IMR-90 (cell line): ENCODE measurements around the gene LDLRAD1. TPM values are rescaled to one million over a fixed set of nuclear protein-coding genes. Genes with fewer than 3 reads are reported as not detected.

Experiments used
- ATAC-seq: fragments of 200-7000 bp; cut with Tn5 transposase; 2 replicates; pipeline ENCODE4 v1.9.1; 2020; ENCODE audit warnings: low read depth, mild to moderate bottlenecking, moderate library complexity
- BruUV-seq: library from RNA; stranded (reverse); fragments of 400-500 nt; replicated peaks from 2 replicates; lab custom pipeline; 2021; lab: Mats Ljungman, UMichigan
- CTCF ChIA-PET: fragments of 300-600 bp; formaldehyde crosslinking; extraction: SDS; loops from one replicate; lab custom pipeline; 2021; ENCODE audit warnings: antibody characterized with exemption; lab: Yijun Ruan, JAX
- POLR2A ChIA-PET: fragments of 300-600 bp; sonication (Branson Sonifier 250); formaldehyde crosslinking; loops from one replicate; lab custom pipeline; 2022; ENCODE audit warnings: antibody characterized with exemption; ENCODE audit not compliant: unreplicated experiment; lab: Charles Lee
- DNase-seq: peaks from one replicate; pipeline ENCODE4 v3.0.0; 2013
- H2AFZ ChIP-seq: replicated peaks from 2 replicates; pipeline ENCODE3; 2013; ENCODE audit warnings: low read length, mild to moderate bottlenecking; ENCODE audit not compliant: poor library complexity
- H2AK5ac ChIP-seq: 2 replicates; pipeline ENCODE4 v1.6.1; 2013; ENCODE audit warnings: low read depth, low read length, inconsistent platforms
- H2AK9ac ChIP-seq: replicated peaks from 2 replicates; pipeline ENCODE3; 2013; ENCODE audit warnings: mild to moderate bottlenecking, low read depth, low read length, moderate library complexity; ENCODE audit not compliant: poor library complexity
- H2BK120ac ChIP-seq: 2 replicates; pipeline ENCODE4 v1.6.1; 2013; ENCODE audit warnings: low read depth, low read length, inconsistent platforms
- H2BK15ac ChIP-seq: 3 replicates; pipeline ENCODE4 v1.6.1; 2013; ENCODE audit warnings: low read depth, low read length, inconsistent platforms
- H2BK20ac ChIP-seq: 2 replicates; pipeline ENCODE4 v1.6.1; 2013; ENCODE audit warnings: low read depth, mild to moderate bottlenecking, inconsistent platforms, low read length, moderate library complexity
- H2BK5ac ChIP-seq: 2 replicates; pipeline ENCODE4 v1.6.1; 2013; ENCODE audit warnings: mild to moderate bottlenecking, low read depth, low read length, inconsistent platforms; ENCODE audit not compliant: poor library complexity, severe bottlenecking
- H3K14ac ChIP-seq: replicated peaks from 2 replicates; pipeline ENCODE4 v1.6.1; 2013; ENCODE audit warnings: low read depth, low read length, inconsistent platforms
- H3K18ac ChIP-seq: 2 replicates; pipeline ENCODE4 v1.6.1; 2013; ENCODE audit warnings: low read depth, low read length, control low read depth
- H3K23ac ChIP-seq: 2 replicates; pipeline ENCODE4 v1.6.1; 2013; ENCODE audit warnings: low read depth, low read length, inconsistent platforms
- H3K27ac ChIP-seq: 2 replicates; pipeline ENCODE4 v1.5.1; 2013; ENCODE audit warnings: mild to moderate bottlenecking, control low read depth, low read length; ENCODE audit not compliant: insufficient read depth
- H3K27me3 ChIP-seq: 2 replicates; pipeline ENCODE4 v1.6.1; 2013; ENCODE audit warnings: low read length; ENCODE audit not compliant: control insufficient read depth, insufficient read depth
- H3K36me3 ChIP-seq: 2 replicates; pipeline ENCODE4 v1.6.1; 2013; ENCODE audit warnings: low read length, mixed read lengths; ENCODE audit not compliant: control insufficient read depth, insufficient read depth
- H3K4ac ChIP-seq: 2 replicates; pipeline ENCODE4 v1.6.1; 2013; ENCODE audit warnings: low read depth, low read length, inconsistent platforms
- H3K4me1 ChIP-seq: 2 replicates; pipeline ENCODE4 v1.6.1; 2013; ENCODE audit warnings: low read length, mixed read lengths; ENCODE audit not compliant: control insufficient read depth, insufficient read depth
- H3K4me2 ChIP-seq: 2 replicates; pipeline ENCODE4 v1.6.1; 2013; ENCODE audit warnings: low read depth, mild to moderate bottlenecking, control low read depth, low read length, moderate library complexity
- H3K4me3 ChIP-seq: 2 replicates; pipeline ENCODE4 v1.5.1; 2013; ENCODE audit warnings: low read depth, mild to moderate bottlenecking, control low read depth, low read length, moderate library complexity; ENCODE audit not compliant: insufficient read depth
- H3K56ac ChIP-seq: 2 replicates; pipeline ENCODE4 v1.6.1; 2013; ENCODE audit warnings: low read length, inconsistent platforms; ENCODE audit not compliant: insufficient read depth; ENCODE audit errors: extremely low read depth
- H3K79me1 ChIP-seq, 2 experiments: 2 replicates each; pipeline ENCODE4 v1.6.1; 2013; ENCODE audit warnings: low read length in 2 of 2, inconsistent platforms in 1 of 2, low read depth in 1 of 2
- H3K9ac ChIP-seq: 2 replicates; pipeline ENCODE4 v1.6.1; 2013; ENCODE audit warnings: low read depth, low read length, control low read depth
- H3K9me1 ChIP-seq: 2 replicates; pipeline ENCODE4 v1.6.1; 2013; ENCODE audit warnings: low read length, inconsistent platforms; ENCODE audit not compliant: insufficient read depth
- H3K9me3 ChIP-seq: 2 replicates; pipeline ENCODE4 v1.6.1; 2013; ENCODE audit warnings: low read length; ENCODE audit not compliant: control insufficient read depth, insufficient read depth
- H4K20me1 ChIP-seq: 2 replicates; pipeline ENCODE4 v1.6.1; 2013; ENCODE audit warnings: low read length, inconsistent platforms; ENCODE audit not compliant: insufficient read depth
- H4K5ac ChIP-seq: 2 replicates; pipeline ENCODE4 v1.6.1; 2013; ENCODE audit warnings: mild to moderate bottlenecking, low read depth, low read length, control low read depth
- H4K8ac ChIP-seq, 2 experiments: 2 replicates each; pipeline ENCODE4 v1.6.1; 2013; ENCODE audit warnings: low read depth in 2 of 2, low read length in 2 of 2, control low read depth in 1 of 2, inconsistent platforms in 1 of 2
- H4K91ac ChIP-seq: 2 replicates; pipeline ENCODE4 v1.6.1; 2013; ENCODE audit warnings: low read depth, low read length, inconsistent platforms; ENCODE audit not compliant: insufficient read depth
- BHLHE40 ChIP-seq: fragments of 150-350 bp; IDR thresholded peaks from 2 replicates; pipeline ENCODE4 v1.6.1; 2016; ENCODE audit warnings: mild to moderate bottlenecking, low read depth, low read length
- CEBPB ChIP-seq: IDR thresholded peaks from 2 replicates; pipeline ENCODE4 v1.6.1; 2012; ENCODE audit warnings: low read depth, low read length, improper control_type of control experiment
- CHD1 ChIP-seq: IDR thresholded peaks from 2 replicates; pipeline ENCODE4 v1.6.1; 2012; ENCODE audit warnings: low read depth, low read length, improper control_type of control experiment
- FOS ChIP-seq: fragments of 150-350 bp; IDR thresholded peaks from 2 replicates; pipeline ENCODE4 v1.6.1; 2016; ENCODE audit warnings: low read depth, low read length
- MAFK ChIP-seq: IDR thresholded peaks from 2 replicates; pipeline ENCODE4 v1.6.1; 2012; ENCODE audit warnings: low read depth, low read length, improper control_type of control experiment
- MAZ ChIP-seq: IDR thresholded peaks from 2 replicates; pipeline ENCODE4 v1.6.1; 2012; ENCODE audit warnings: low read depth, mild to moderate bottlenecking, low read length, improper control_type of control experiment, moderate library complexity, borderline replicate concordance
- MXI1 ChIP-seq: IDR thresholded peaks from 2 replicates; pipeline ENCODE4 v1.6.1; 2012; ENCODE audit warnings: low read depth, mild to moderate bottlenecking, low read length, moderate library complexity, borderline replicate concordance
- NFE2L2 ChIP-seq: fragments of 150-350 bp; IDR thresholded peaks from 2 replicates; pipeline ENCODE4 v1.6.1; 2016; ENCODE audit warnings: low read depth, mild to moderate bottlenecking, low read length
- POLR2A ChIP-seq: IDR thresholded peaks from 2 replicates; pipeline ENCODE4 v1.6.1; 2012; ENCODE audit warnings: mild to moderate bottlenecking, low read depth, low read length
- RAD21 ChIP-seq: IDR thresholded peaks from 2 replicates; pipeline ENCODE4 v1.6.1; 2012; ENCODE audit warnings: low read length, improper control_type of control experiment
- RCOR1 ChIP-seq: IDR thresholded peaks from 2 replicates; pipeline ENCODE4 v1.6.1; 2012; ENCODE audit warnings: mild to moderate bottlenecking, low read length, improper control_type of control experiment; ENCODE audit not compliant: insufficient replicate concordance
- RFX5 ChIP-seq: IDR thresholded peaks from 2 replicates; pipeline ENCODE4 v1.8.0; 2012; ENCODE audit warnings: low read depth, mild to moderate bottlenecking, low read length, moderate library complexity
- SMC3 ChIP-seq: fragments of 150-350 bp; IDR thresholded peaks from 2 replicates; pipeline ENCODE4 v1.6.1; 2016; ENCODE audit warnings: low read depth, mild to moderate bottlenecking, antibody characterized with exemption, low read length, moderate library complexity
- WGBS, 2 experiments: methylation state at CpG; one replicate each; pipeline versions ENCODE4 v1.1.5 to v1.1.7; 2013; ENCODE audit warnings: missing lambda C conversion rate in 2 of 2; ENCODE audit not compliant: insufficient read length in 1 of 2; ENCODE audit errors: extremely low coverage in 2 of 2; 5-methylcytosine and 5-hydroxymethylcytosine counted together
- dilution Hi-C: fragments of 300-500 bp; cut with HindIII; formaldehyde crosslinking; loops from one replicate; pipeline ENCODE4 v1.14.3; 2018; ENCODE audit warnings: low sequenced_read_pairs; ENCODE audit not compliant: unreplicated experiment
- in situ Hi-C: fragments of 300-500 bp; cut with MboI; formaldehyde crosslinking; loops from 3 replicates; pipeline ENCODE4 v1.14.3; 2019; ENCODE audit warnings: low sequenced_read_pairs, inconsistent platforms, mixed read lengths
- intact Hi-C: fragments of 100-400 bp; cut with micrococcal nuclease; formaldehyde crosslinking; loops from 2 replicates; pipeline ENCODE4 v1.10.0; 2022
- polyA plus RNA-seq, 3 experiments: library from polyadenylated mRNA; depleted of rRNA; stranded (reverse); fragments of >200 nt; gene quantifications; 2 replicates each; pipeline ENCODE4 v1.2.3, GENCODE V29; 2012; ENCODE audit warnings: low replicate concordance in 1 of 3
- total RNA-seq: library from RNA; depleted of rRNA; stranded (reverse); fragments of >200 nt; gene quantifications from 2 replicates; pipeline ENCODE4 v1.2.3, GENCODE V29; 2012
- TF ChIP-seq, protein P1 (sequence below): fragments of 150-350 bp; IDR thresholded peaks from 2 replicates; pipeline ENCODE4 v1.6.1; 2017; ENCODE audit warnings: mild to moderate bottlenecking, antibody characterized with exemption, low read length, low read depth
- TF ChIP-seq, protein P2 (sequence below): fragments of 150-350 bp; IDR thresholded peaks from 2 replicates; pipeline ENCODE4 v1.6.1; 2016; ENCODE audit warnings: low read depth, mild to moderate bottlenecking, low read length, moderate library complexity, borderline replicate concordance
- TF ChIP-seq, protein P3 (sequence below): conservative IDR thresholded peaks from 2 replicates; pipeline ENCODE4 v1.5.1; 2012; ENCODE audit warnings: mild to moderate bottlenecking, low read depth, low read length, improper control_type of control experiment

The LDLRAD1 gene
- total and polyA plus RNA-seq, 2 of the 4 experiments (the other 2 are of a cell fraction): not detected

DNA sequence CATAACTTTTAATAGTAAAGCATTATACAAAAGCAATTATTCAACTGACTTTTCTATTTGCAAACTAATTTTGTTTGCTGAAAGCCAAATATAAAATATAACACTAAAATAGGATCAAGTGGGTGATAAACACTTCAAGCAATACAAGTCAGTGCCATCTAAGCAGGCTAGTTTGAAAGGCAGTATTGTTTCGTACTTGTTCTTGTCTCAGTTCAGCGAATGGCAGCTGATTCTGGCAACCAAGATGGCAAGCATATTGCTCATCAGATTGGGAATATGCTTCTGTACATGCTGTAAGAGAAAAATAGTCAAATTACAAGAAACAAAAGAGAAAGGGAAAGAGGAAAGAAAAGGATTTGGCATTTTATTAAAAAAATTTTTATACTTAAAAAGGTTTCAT, 27.5 kb upstream of the LDLRAD1 start:
- no CpG with 5 or more reads among the region's 2 CpGs for WGBS, 2 experiments
- Histone ChIP-seq H3K27ac (no peak overlapping the region), H4K5ac (no peak overlapping the region), H3K18ac (no peak overlapping the region), H2BK5ac (no peak overlapping the region), H3K9me1 (peaks cover 4% of the 10 kb centered on the region), H3K23ac (no peak overlapping the region), H4K91ac (no peak overlapping the region), H2BK120ac (no peak overlapping the region), H3K27me3 (no peaks in the 10 kb centered on the region), H2AK9ac (no peak overlapping the region), H3K79me1 (peaks cover 5 to 36% of the 10 kb centered on the region in 2 experiments), H3K4me1 (peaks cover 6% of the 10 kb centered on the region), H3K9ac (no peak overlapping the region), H3K4me2 (no peak overlapping the region), H2AK5ac (no peak overlapping the region), H3K9me3 (no peaks in the 10 kb centered on the region), H3K36me3 (peaks cover 2% of the 10 kb centered on the region; the same call in 1 of the 2 replicates), H3K4ac (no peak overlapping the region), H4K20me1 (peaks cover 14% of the 10 kb centered on the region), H2AFZ (no peak overlapping the region), H2BK20ac (no peak overlapping the region), H2BK15ac (no peak overlapping the region), H3K56ac (no peak overlapping the region), H3K4me3 (no peak overlapping the region), H4K8ac (no peak overlapping the region), H3K14ac (no peak overlapping the region)
- BruUV-seq: no TSS peak
- ChIA-PET CTCF (no interaction called here), POLR2A (no interaction called here)
- ATAC-seq (no peak), DNase-seq (no peak)
- dilution Hi-C loops: no loop called here
- intact Hi-C loops: no loop called here
- TF ChIP-seq RAD21: no peak
- TF ChIP-seq, protein P1, sequence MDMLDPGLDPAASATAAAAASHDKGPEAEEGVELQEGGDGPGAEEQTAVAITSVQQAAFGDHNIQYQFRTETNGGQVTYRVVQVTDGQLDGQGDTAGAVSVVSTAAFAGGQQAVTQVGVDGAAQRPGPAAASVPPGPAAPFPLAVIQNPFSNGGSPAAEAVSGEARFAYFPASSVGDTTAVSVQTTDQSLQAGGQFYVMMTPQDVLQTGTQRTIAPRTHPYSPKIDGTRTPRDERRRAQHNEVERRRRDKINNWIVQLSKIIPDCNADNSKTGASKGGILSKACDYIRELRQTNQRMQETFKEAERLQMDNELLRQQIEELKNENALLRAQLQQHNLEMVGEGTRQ: no peak
- TF ChIP-seq POLR2A: no peak
- TF ChIP-seq BHLHE40: no peak
- TF ChIP-seq SMC3: no peak
- TF ChIP-seq RFX5: no peak
- TF ChIP-seq MAFK: no peak
- TF ChIP-seq, protein P2, sequence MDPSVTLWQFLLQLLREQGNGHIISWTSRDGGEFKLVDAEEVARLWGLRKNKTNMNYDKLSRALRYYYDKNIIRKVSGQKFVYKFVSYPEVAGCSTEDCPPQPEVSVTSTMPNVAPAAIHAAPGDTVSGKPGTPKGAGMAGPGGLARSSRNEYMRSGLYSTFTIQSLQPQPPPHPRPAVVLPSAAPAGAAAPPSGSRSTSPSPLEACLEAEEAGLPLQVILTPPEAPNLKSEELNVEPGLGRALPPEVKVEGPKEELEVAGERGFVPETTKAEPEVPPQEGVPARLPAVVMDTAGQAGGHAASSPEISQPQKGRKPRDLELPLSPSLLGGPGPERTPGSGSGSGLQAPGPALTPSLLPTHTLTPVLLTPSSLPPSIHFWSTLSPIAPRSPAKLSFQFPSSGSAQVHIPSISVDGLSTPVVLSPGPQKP: no peak
- TF ChIP-seq FOS: no peak
- TF ChIP-seq MXI1: no peak
- no peak for TF ChIP-seq RCOR1
- TF ChIP-seq CEBPB: no peak
- TF ChIP-seq, protein P3, sequence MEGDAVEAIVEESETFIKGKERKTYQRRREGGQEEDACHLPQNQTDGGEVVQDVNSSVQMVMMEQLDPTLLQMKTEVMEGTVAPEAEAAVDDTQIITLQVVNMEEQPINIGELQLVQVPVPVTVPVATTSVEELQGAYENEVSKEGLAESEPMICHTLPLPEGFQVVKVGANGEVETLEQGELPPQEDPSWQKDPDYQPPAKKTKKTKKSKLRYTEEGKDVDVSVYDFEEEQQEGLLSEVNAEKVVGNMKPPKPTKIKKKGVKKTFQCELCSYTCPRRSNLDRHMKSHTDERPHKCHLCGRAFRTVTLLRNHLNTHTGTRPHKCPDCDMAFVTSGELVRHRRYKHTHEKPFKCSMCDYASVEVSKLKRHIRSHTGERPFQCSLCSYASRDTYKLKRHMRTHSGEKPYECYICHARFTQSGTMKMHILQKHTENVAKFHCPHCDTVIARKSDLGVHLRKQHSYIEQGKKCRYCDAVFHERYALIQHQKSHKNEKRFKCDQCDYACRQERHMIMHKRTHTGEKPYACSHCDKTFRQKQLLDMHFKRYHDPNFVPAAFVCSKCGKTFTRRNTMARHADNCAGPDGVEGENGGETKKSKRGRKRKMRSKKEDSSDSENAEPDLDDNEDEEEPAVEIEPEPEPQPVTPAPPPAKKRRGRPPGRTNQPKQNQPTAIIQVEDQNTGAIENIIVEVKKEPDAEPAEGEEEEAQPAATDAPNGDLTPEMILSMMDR: no peak
- no peak for TF ChIP-seq NFE2L2
- no peak for TF ChIP-seq CHD1
- TF ChIP-seq MAZ: no peak
- in situ Hi-C loops: no loop called here
